Loucy (cell line): ENCODE results near the gene TRAPPC4.

Source experiments
- EZH2phosphoT487 ChIP-seq: fragments of 200-600 bp; IDR thresholded peaks from 2 replicates; pipeline ENCODE4 v1.6.1; 2018; ENCODE audit warnings: antibody characterized with exemption, mild to moderate bottlenecking, moderate library complexity, borderline replicate concordance
- TF ChIP-seq, protein P1 (sequence below): fragments of 200-600 bp; sonication (generic); conservative IDR thresholded peaks from 2 replicates; pipeline ENCODE4 v1.5.1; 2014; ENCODE audit warnings: mild to moderate bottlenecking, antibody characterized with exemption, low read length

DNA sequence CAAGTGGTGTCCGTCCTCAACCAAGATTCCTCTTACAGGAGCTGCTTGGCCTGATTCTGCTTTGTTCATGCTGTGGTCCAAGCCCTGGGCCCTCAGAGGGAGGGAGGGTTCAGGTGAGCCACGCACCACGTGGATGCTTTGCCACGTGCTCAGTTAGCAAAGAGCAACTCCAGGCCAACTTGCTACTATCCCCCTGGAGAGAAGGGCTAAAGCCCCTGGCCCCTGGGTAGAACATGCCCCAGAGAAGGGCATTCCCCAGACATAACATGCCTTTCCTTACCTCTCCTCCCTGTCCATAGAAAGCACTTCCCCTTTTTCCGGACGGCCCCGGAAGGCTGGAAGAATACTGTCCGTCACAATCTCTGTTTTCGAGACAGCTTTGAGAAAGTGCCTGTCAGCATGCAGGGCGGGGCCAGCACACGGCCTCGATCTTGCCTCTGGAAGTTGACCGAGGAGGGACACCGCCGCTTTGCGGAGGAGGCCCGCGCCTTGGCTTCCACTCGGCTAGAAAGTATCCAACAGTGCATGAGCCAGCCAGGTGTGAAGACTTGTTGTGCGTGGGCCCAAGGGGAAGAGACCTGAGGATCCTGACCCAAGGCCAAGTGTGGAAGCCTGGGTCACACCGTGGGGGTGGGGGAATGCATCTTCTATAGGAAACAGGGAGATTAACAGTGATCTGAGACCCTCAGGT lies 38.2 kb upstream of the TRAPPC4 start:
- TF ChIP-seq, protein P1, sequence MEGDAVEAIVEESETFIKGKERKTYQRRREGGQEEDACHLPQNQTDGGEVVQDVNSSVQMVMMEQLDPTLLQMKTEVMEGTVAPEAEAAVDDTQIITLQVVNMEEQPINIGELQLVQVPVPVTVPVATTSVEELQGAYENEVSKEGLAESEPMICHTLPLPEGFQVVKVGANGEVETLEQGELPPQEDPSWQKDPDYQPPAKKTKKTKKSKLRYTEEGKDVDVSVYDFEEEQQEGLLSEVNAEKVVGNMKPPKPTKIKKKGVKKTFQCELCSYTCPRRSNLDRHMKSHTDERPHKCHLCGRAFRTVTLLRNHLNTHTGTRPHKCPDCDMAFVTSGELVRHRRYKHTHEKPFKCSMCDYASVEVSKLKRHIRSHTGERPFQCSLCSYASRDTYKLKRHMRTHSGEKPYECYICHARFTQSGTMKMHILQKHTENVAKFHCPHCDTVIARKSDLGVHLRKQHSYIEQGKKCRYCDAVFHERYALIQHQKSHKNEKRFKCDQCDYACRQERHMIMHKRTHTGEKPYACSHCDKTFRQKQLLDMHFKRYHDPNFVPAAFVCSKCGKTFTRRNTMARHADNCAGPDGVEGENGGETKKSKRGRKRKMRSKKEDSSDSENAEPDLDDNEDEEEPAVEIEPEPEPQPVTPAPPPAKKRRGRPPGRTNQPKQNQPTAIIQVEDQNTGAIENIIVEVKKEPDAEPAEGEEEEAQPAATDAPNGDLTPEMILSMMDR, result no peak
- TF ChIP-seq EZH2phosphoT487, result no peak
